Putamen (tissue), 1 donor: ENCODE measurements around the gene SEC61A2.
A peak's percentile ranks its signal among the peaks of the same experiment; 100 is the strongest.
"Not testable (repeated sequence)": the region's sequence is repeated elsewhere in the genome, so short reads cannot be mapped to it uniquely, and the experiment has no call there.

ENCODE experiments used
- DNase-seq: peaks from one replicate; pipeline ENCODE4 v3.0.0-alpha.2; 2016; ENCODE audit warnings: low spot score

SEC61A2 gene

GRCh38 chr10:12160664-12161063 is 31.2 kb downstream of the SEC61A2 start:
- DNase-seq = no peak

GRCh38 chr10:12162927-12163326 is 33.5 kb downstream of the SEC61A2 start:
- no peak for DNase-seq

- DNase-seq = no peak
These were observed 34.6 kb downstream of the SEC61A2 start for GRCh38 chr10:12164085-12164484.

DNA sequence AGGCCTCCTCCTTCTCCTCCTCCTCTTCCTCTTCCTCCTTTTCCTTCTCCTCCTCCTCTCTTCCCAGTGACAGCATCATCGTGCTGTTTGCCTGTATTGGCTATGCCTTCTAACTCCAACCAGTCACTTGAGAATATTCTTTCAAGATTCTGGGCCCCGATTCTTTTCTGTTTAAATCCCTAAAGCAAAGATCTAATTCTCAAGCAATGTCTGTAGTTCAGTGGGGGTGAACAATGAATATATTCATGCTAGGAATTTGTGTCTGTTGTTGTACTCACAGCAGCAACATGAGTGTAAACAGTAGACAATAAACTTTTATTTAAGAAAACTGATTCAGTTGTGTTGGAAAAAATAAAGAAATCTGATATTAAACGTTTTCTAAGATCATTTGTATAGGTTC is 35.6 kb downstream of the SEC61A2 start:
- DNase-seq = peak; percentile 17

- no peak for DNase-seq
These were observed 36.7 kb downstream of the SEC61A2 start for GRCh38 chr10:12165999-12166775.

- DNase-seq = not testable (repeated sequence)
These were observed 42.0 kb downstream of the SEC61A2 start for GRCh38 chr10:12171512-12171911.

GRCh38 chr10:12177642-12178041 is 48.2 kb downstream of the SEC61A2 start:
- no peak for DNase-seq

DNA sequence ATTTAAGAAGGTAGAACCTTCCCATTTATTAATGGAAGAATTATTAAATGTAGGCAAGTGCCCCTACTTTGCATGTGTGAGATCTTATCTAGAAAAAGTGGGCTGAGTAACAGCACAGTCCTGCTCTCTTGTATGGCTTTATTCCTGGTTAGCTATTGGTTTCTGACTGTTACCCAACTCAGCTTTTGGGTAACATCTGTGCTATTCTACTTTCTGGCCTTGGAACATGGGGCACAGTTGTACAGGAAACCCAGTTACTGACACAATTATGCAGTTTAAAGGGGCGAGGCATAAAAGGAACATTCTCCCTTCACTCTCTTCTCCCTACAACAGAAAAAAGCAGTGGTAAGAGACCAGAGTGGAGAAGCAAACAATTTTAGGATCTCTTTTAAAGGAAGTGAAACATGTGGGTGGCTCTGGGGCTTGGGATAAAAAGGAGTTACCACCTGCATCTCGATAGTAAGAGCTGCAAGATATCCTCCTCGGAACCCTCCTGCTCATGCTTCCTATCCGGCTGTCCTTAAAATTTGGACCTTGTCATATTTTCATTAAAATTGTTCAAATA is 50.2 kb downstream of the SEC61A2 start:
- DNase-seq = no peak

DNA sequence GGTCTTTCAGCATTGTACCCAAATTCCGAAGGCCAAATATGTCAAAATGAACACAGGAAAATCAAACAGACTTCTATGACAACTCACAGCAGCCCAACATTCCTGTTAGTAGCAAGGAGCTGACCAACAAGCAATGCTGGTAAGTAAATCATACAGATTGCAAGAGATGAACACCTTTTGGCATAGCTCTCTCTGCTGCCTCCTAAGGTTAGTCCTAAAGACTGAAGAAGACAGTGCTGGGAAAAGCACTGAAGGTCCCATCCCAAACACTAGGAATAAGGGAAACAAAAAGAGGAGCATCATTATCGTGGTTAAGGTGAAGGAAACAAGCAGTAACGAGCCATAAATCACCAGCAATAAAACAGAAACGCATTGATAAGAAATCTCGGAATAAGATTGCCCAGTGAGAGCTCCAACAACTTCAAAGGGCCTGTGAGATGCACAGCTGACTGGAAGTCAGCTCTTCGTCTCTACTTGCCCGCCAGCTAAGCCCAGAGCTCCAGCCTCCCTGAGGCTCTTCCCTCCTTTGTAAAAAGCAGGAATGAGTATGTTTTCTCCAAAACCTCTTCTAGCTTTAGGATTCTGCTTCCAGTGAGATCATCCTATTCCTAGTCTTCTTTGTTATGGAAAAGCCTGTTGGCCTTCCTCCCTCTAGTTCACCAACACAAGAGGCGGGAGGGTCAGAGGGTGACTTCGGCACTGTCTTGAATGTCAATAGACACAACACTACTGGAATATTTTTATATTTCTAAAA is 50.9 kb downstream of the SEC61A2 start:
- DNase-seq = no peak

GRCh38 chr10:12181065-12181775 is 51.7 kb downstream of the SEC61A2 start:
- DNase-seq = no peak

GRCh38 chr10:12184165-12184564 is 54.7 kb downstream of the SEC61A2 start:
- no peak for DNase-seq

- DNase-seq = no peak
These were observed 56.8 kb downstream of the SEC61A2 start for GRCh38 chr10:12186323-12186722.

DNA sequence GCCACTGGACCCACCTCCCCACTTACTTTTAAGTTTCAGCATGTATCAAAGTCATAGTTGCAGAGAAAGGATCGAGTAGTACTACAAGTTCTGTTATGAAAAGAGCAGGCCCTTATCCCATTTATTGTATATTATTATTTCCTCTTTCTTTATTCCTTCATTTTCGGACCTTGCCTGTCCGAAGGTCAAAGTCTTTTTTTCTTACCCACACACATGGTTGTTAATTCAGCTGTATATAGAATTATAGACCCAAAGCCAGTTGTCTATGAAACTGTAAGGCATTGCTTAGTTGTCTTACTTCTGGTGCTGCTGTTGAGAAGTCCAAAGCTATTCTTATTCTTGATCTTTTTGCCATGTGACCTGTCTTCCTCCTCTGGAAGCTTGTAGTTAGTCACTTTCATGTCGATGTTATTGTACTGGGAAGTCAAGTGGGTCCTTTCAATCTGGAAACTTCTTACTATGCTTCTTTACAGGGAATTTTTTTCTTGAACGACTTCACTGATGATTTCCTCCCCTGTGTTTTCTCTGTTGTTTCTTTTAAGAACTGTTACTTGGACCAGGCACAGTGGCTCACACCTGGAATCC is 57.9 kb downstream of the SEC61A2 start:
- no peak for DNase-seq

DNA sequence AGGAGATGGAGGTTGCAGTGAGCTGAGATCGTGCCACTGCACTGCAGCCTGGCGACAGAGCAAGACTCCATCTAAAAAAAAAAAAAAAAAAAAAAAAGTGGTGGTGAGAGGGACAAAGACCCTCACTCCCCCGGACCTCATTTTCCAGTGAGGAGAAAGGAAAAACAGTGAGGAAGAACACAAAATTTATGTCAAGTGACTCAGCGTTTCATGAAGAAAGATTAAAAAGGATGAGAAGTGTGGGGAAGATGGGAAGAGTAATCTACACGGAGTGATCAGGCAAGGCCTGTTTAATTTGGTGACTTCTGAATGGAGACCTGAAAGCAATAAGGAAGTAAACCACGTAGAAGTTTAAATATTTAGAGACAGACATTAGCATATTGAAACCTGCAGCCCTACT is 59.2 kb downstream of the SEC61A2 start:
- no peak for DNase-seq

GRCh38 chr10:12189426-12189825 is 59.9 kb downstream of the SEC61A2 start:
- DNase-seq = no peak

- DNase-seq = no peak
These were observed 62.2 kb downstream of the SEC61A2 start for GRCh38 chr10:12191715-12192114.

GRCh38 chr10:12193193-12193592 is 63.7 kb downstream of the SEC61A2 start:
- peak; percentile 38 for DNase-seq

- DNase-seq = no peak
These were observed 65.3 kb downstream of the SEC61A2 start for GRCh38 chr10:12194752-12195271.

DNA sequence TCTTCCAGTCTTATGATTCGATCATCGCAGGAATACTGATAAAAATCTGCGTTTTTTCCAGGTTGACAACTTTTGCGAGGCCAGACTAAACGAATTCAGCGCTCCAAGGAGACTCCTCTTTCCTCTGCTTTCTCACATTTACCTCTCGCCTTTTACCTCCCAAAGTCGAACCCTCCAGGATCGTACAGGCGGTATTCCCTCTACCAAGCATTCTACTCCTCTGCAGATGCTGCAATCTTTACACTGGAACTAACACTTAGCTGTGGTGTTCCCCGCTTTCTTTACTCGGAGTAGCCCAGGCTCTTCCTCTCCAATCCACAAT is 65.8 kb downstream of the SEC61A2 start:
- no peak for DNase-seq

GRCh38 chr10:12195603-12196506 is 66.4 kb downstream of the SEC61A2 start, which contains the start of the genes CDC123 and NUDT5:
CDC123 (plus strand) TSS chr10:12196188; CDS start chr10:12196246, 58 bp downstream.
NUDT5 (minus strand) TSS chr10:12195891; CDS start chr10:12186291, 9,600 bp downstream.
- peak; percentile 93 for DNase-seq
